ENCODE measurements around the gene ACTMAP. TPM values are rescaled to one million over a fixed set of nuclear protein-coding genes. Genes with fewer than 3 reads are reported as not detected.

Gene ACTMAP
- total RNA-seq, result 8.5 and 12.7 TPM in 2 replicates

GRCh38 chr19:40750058-40750873 lies at the start of gene ACTMAP:
ACTMAP (minus strand) TSS chr19:40750477; CDS start chr19:40749803, 674 bp downstream.
- Mint-ChIP-seq H3K9me3 (no peaks in the 10 kb centered on the region), H3K27ac (peak within 1 kb of the TSS; percentile 96), H3K27me3 (no peaks in the 10 kb centered on the region), H3K36me3 (ENCODE audit: low read depth) (peaks cover 29% of the 10 kb centered on the region), H3K4me3 (peak within 1 kb of the TSS; percentile 97), H3K4me1 (peaks cover 49% of the 10 kb centered on the region)
- ATAC-seq (ENCODE audit: low read depth) (peak; percentile 88), DNase-seq (peak; percentile 97)
- no peak for TF ChIP-seq CTCF (IDR thresholded peaks at IDR 0.05)
- ChIA-PET CTCF (interaction anchor here (0.8 to 4.4 kb wide), 4 partner anchors 27 to 87 kb away, joined by 3 to 25 read pairs (median 4); partner anchors contain the start of genes EGLN2 and RAB4B), POLR2A (interaction anchor here (0.6 to 12.3 kb wide), 32 partner anchors 11 to 1314 kb away, joined by 3 to 351 read pairs (median 4); partner anchors contain the start of genes AKT2, B9D2, CCDC97 and COQ8B)
- intact Hi-C loops (cut with micrococcal nuclease), result loop anchor here (1.0 to 2.0 kb wide), 6 partner anchors 27 to 1305 kb away; partner anchors contain the start of genes COQ8B and SUPT5H

- no peak for TF ChIP-seq CTCF (IDR thresholded peaks at IDR 0.05)
- Mint-ChIP-seq H3K36me3 (ENCODE audit: low read depth) (peaks cover 67% of the 10 kb centered on the region), H3K27ac (peak overlapping the region; percentile 90), H3K4me1 (peaks cover 75% of the 10 kb centered on the region), H3K4me3 (peak overlapping the region; percentile 93), H3K9me3 (no peaks in the 10 kb centered on the region), H3K27me3 (no peaks in the 10 kb centered on the region)
- POLR2A ChIA-PET, result interaction anchor here (0.7 to 9.6 kb wide), 11 partner anchors 12 to 463 kb away, joined by 4 to 287 read pairs (median 9); partner anchors contain the start of genes ACTMAP, COQ8B, ITPKC and MIA
- CTCF ChIA-PET, result interaction anchor here (1.4 kb wide), 1 partner anchor 49 kb away, joined by 4 read pairs; the partner anchor contains the start of gene ACTMAP
- ATAC-seq (ENCODE audit: low read depth) (no peak), DNase-seq (no peak)
- intact Hi-C loops (cut with micrococcal nuclease), result loop anchor here (2.0 to 5.0 kb wide), 3 partner anchors 192 to 463 kb away; partner anchors contain the start of gene SERTAD3
Observed at GRCh38 chr19:40799558-40800338, 49.5 kb upstream of the ACTMAP start.

- peaks cover 63% of the 10 kb centered on the region for H3K36me3 Mint-ChIP-seq (ENCODE audit: low read depth)
- intact Hi-C loops (cut with micrococcal nuclease), result loop anchor here (1.0 to 5.0 kb wide), 8 partner anchors 8 to 464 kb away; partner anchors contain the start of genes COQ8B, NUMBL, SERTAD3 and SNRPA
- H3K27me3 Mint-ChIP-seq, result no peaks in the 10 kb centered on the region
- peak; percentile 100 for DNase-seq
- CTCF ChIA-PET, result interaction anchor here (0.6 to 3.0 kb wide), 6 partner anchors 8 to 136 kb away, joined by 3 to 18 read pairs (median 4); partner anchors contain the start of genes ACTMAP and RAB4B
- no peaks in the 10 kb centered on the region for H3K9me3 Mint-ChIP-seq
- peak within 1 kb of the TSS; percentile 99 for H3K27ac Mint-ChIP-seq
- TF ChIP-seq CTCF (IDR thresholded peaks at IDR 0.05), result no peak
- peak; percentile 80 for ATAC-seq (ENCODE audit: low read depth)
- H3K4me3 Mint-ChIP-seq, result peak within 1 kb of the TSS; percentile 95
- POLR2A ChIA-PET, result interaction anchor here (0.6 to 9.6 kb wide), 24 partner anchors 9 to 1394 kb away, joined by 3 to 287 read pairs (median 7); partner anchors contain the start of genes ACTMAP, AKT2, COQ8B and ITPKC
- H3K4me1 Mint-ChIP-seq, result peaks cover 67% of the 10 kb centered on the region
Observed at GRCh38 chr19:40798683-40799557, 48.6 kb upstream of the ACTMAP start, which contains the start of gene EGLN2. EGLN2 (plus strand) TSS chr19:40799191; CDS start chr19:40800573, 1,382 bp downstream.

- Mint-ChIP-seq H3K27ac (peak overlapping the region; percentile 99), H3K36me3 (ENCODE audit: low read depth) (peaks cover 59% of the 10 kb centered on the region), H3K4me1 (peaks cover 59% of the 10 kb centered on the region), H3K9me3 (no peaks in the 10 kb centered on the region), H3K4me3 (peak overlapping the region; percentile 95), H3K27me3 (no peaks in the 10 kb centered on the region)
- ATAC-seq (ENCODE audit: low read depth), result peak; percentile 38
- CTCF ChIA-PET, result interaction anchor here (0.6 to 3.0 kb wide), 6 partner anchors 8 to 135 kb away, joined by 3 to 18 read pairs (median 4); partner anchors contain the start of genes ACTMAP and RAB4B
- POLR2A ChIA-PET, result interaction anchor here (0.6 to 9.6 kb wide), 22 partner anchors 10 to 1393 kb away, joined by 3 to 287 read pairs (median 8); partner anchors contain the start of genes ACTMAP, AKT2, COQ8B and ITPKC
- no peak for TF ChIP-seq CTCF (IDR thresholded peaks at IDR 0.05)
- peak; percentile 57 for DNase-seq
- intact Hi-C loops (cut with micrococcal nuclease), result loop anchor here (1.0 to 5.0 kb wide), 8 partner anchors 9 to 465 kb away; partner anchors contain the start of genes COQ8B, NUMBL, SERTAD3 and SNRPA
Observed at GRCh38 chr19:40797963-40798682, 47.8 kb upstream of the ACTMAP start.
